Lower leg skin (tissue), 3 donors: ENCODE data around the gene PREX1.

Experiments used
- POLR2A ChIP-seq, 2 donors: fragments of 450-650 bp; IDR thresholded peaks; one replicate each; pipeline ENCODE4 v1.6.1; 2016 to 2017; ENCODE audit warnings: antibody characterized with exemption in 2 of 2, mild to moderate bottlenecking in 1 of 2, moderate library complexity in 1 of 2
- TF ChIP-seq, protein P1 (sequence below), 3 donors: fragments of 450-650 bp; IDR thresholded peaks; one replicate each; pipeline ENCODE4 v1.5.1; 2016; ENCODE audit warnings: antibody characterized with exemption in 3 of 3, mild to moderate bottlenecking in 3 of 3, moderate library complexity in 2 of 3

GRCh38 chr20:48864254-48864653 is 36.5 kb upstream of the PREX1 start:
- TF ChIP-seq, protein P1, sequence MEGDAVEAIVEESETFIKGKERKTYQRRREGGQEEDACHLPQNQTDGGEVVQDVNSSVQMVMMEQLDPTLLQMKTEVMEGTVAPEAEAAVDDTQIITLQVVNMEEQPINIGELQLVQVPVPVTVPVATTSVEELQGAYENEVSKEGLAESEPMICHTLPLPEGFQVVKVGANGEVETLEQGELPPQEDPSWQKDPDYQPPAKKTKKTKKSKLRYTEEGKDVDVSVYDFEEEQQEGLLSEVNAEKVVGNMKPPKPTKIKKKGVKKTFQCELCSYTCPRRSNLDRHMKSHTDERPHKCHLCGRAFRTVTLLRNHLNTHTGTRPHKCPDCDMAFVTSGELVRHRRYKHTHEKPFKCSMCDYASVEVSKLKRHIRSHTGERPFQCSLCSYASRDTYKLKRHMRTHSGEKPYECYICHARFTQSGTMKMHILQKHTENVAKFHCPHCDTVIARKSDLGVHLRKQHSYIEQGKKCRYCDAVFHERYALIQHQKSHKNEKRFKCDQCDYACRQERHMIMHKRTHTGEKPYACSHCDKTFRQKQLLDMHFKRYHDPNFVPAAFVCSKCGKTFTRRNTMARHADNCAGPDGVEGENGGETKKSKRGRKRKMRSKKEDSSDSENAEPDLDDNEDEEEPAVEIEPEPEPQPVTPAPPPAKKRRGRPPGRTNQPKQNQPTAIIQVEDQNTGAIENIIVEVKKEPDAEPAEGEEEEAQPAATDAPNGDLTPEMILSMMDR (IDR thresholded peaks at IDR 0.05), result no peak
- TF ChIP-seq POLR2A (IDR thresholded peaks at IDR 0.05), result no peak
